OCI-LY1 (cell line): ENCODE measurements around the gene MYH14.

Experiments
- H2AFZ ChIP-seq: fragments of 200-600 bp; sonication (generic), shearing (Covaris generic); 2 replicates; pipeline ENCODE4 v1.6.0; 2014; ENCODE audit warnings: antibody characterized with exemption, mild to moderate bottlenecking, low read length
- H3F3A ChIP-seq: fragments of 200-600 bp; sonication (generic), shearing (Covaris generic); 2 replicates; pipeline ENCODE4 v1.6.0; 2014; ENCODE audit warnings: mild to moderate bottlenecking, antibody characterized with exemption, low read length, moderate library complexity; ENCODE audit not compliant: insufficient read depth
- H3K27ac ChIP-seq: fragments of 200-600 bp; sonication (generic); 2 replicates; pipeline ENCODE4 v1.5.1; 2014; ENCODE audit warnings: low read length, mixed run types, mild to moderate bottlenecking, low read depth; ENCODE audit not compliant: poor library complexity, severe bottlenecking
- H3K27me3 ChIP-seq: fragments of 200-600 bp; sonication (generic); 2 replicates; pipeline ENCODE4 v1.6.0; 2014; ENCODE audit warnings: antibody characterized with exemption, mild to moderate bottlenecking, low read length, moderate library complexity; ENCODE audit not compliant: insufficient read depth
- H3K36me3 ChIP-seq: fragments of 200-600 bp; sonication (generic); 2 replicates; pipeline ENCODE4 v1.6.1; 2014; ENCODE audit warnings: mild to moderate bottlenecking, antibody characterized with exemption, low read length, moderate library complexity, mixed read lengths; ENCODE audit not compliant: insufficient read depth
- H3K4me1 ChIP-seq: fragments of 200-600 bp; sonication (generic); 2 replicates; pipeline ENCODE4 v1.5.1; 2014; ENCODE audit warnings: mild to moderate bottlenecking, low read length, moderate library complexity; ENCODE audit not compliant: insufficient read depth, severe bottlenecking
- H3K4me2 ChIP-seq: fragments of 200-600 bp; sonication (generic), shearing (Covaris generic); 2 replicates; pipeline ENCODE4 v1.6.1; 2014; ENCODE audit warnings: low read length
- H3K4me3 ChIP-seq: fragments of 200-600 bp; sonication (generic); 2 replicates; pipeline ENCODE4 v1.5.1; 2014; ENCODE audit warnings: low read length, low read depth, mild to moderate bottlenecking, mixed read lengths; ENCODE audit not compliant: poor library complexity, severe bottlenecking
- H3K79me2 ChIP-seq: fragments of 200-600 bp; shearing (Covaris generic); 2 replicates; pipeline ENCODE4 v1.6.1; 2016; ENCODE audit warnings: mixed run types, low read length, mixed read lengths; ENCODE audit not compliant: insufficient read depth
- H3K9ac ChIP-seq: fragments of 200-600 bp; sonication (generic), shearing (Covaris generic); 2 replicates; pipeline ENCODE4 v1.6.1; 2014; ENCODE audit warnings: mild to moderate bottlenecking, low read length, mixed read lengths
- H3K9me2 ChIP-seq: fragments of 200-600 bp; sonication (generic), shearing (Covaris generic); 2 replicates; pipeline ENCODE4 v1.6.1; 2014; ENCODE audit warnings: low read depth, mild to moderate bottlenecking, low read length, mixed read lengths
- H3K9me3 ChIP-seq: fragments of 200-600 bp; shearing (Covaris generic); 2 replicates; pipeline ENCODE4 v1.6.1; 2014; ENCODE audit warnings: low read length, mixed read lengths
- H4K20me1 ChIP-seq: fragments of 200-600 bp; sonication (generic), shearing (Covaris generic); 2 replicates; pipeline ENCODE4 v1.6.0; 2016; ENCODE audit warnings: mild to moderate bottlenecking, low read length; ENCODE audit not compliant: insufficient read depth
- EZH2 ChIP-seq: fragments of 200-600 bp; sonication (generic), shearing (Covaris generic); IDR thresholded peaks from 2 replicates; pipeline ENCODE4 v1.8.0; 2017; ENCODE audit warnings: borderline replicate concordance, mixed run types, mild to moderate bottlenecking, antibody characterized with exemption, low read length, moderate library complexity, mixed read lengths
- TF ChIP-seq, protein P1 (sequence below): fragments of 200-600 bp; sonication (generic), shearing (Covaris generic); IDR thresholded peaks from 2 replicates; pipeline ENCODE4 v1.5.1; 2017; ENCODE audit warnings: mild to moderate bottlenecking, antibody characterized with exemption, low read length, moderate library complexity, mixed read lengths

Gene MYH14

GRCh38 chr19:50323782-50324133, 120.3 kb downstream of the MYH14 start:
- peaks cover 14% of the 10 kb centered on the region for H3K27me3 ChIP-seq
- no peak for TF ChIP-seq EZH2
- TF ChIP-seq, protein P1, sequence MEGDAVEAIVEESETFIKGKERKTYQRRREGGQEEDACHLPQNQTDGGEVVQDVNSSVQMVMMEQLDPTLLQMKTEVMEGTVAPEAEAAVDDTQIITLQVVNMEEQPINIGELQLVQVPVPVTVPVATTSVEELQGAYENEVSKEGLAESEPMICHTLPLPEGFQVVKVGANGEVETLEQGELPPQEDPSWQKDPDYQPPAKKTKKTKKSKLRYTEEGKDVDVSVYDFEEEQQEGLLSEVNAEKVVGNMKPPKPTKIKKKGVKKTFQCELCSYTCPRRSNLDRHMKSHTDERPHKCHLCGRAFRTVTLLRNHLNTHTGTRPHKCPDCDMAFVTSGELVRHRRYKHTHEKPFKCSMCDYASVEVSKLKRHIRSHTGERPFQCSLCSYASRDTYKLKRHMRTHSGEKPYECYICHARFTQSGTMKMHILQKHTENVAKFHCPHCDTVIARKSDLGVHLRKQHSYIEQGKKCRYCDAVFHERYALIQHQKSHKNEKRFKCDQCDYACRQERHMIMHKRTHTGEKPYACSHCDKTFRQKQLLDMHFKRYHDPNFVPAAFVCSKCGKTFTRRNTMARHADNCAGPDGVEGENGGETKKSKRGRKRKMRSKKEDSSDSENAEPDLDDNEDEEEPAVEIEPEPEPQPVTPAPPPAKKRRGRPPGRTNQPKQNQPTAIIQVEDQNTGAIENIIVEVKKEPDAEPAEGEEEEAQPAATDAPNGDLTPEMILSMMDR = no peak
- 0 out of 2 replicates have a peak, but pooled peaks cover 5% of the 10 kb centered on the region for H3K36me3 ChIP-seq

GRCh38 chr19:50324331-50324730, 120.9 kb downstream of the MYH14 start:
- H3K27me3 ChIP-seq = peaks cover 14% of the 10 kb centered on the region
- TF ChIP-seq, protein P1 = no peak
- TF ChIP-seq EZH2 = no peak
- H2AFZ ChIP-seq = no peak overlapping the region
- 0 out of 2 replicates have a peak, but pooled peaks cover 5% of the 10 kb centered on the region for H3K36me3 ChIP-seq
- H3K4me3 ChIP-seq = no peak overlapping the region
- 0 out of 2 replicates have a peak, but pooled peaks cover 2% of the 10 kb centered on the region for H4K20me1 ChIP-seq
- no peaks in the 10 kb centered on the region for H3K9me3 ChIP-seq
- no peaks in the 10 kb centered on the region for H3F3A ChIP-seq
- no peaks in the 10 kb centered on the region for H3K9me2 ChIP-seq
- H3K27ac ChIP-seq = no peak overlapping the region
- peaks cover 31% of the 10 kb centered on the region for H3K4me1 ChIP-seq
- no peak overlapping the region for H3K4me2 ChIP-seq
- H3K79me2 ChIP-seq = no peaks in the 10 kb centered on the region
- H3K9ac ChIP-seq = no peak overlapping the region

More at GRCh38 chr19:50323782-50324133, 120.3 kb downstream of the MYH14 start:
- no peaks in the 10 kb centered on the region for H3F3A ChIP-seq
- peaks cover 31% of the 10 kb centered on the region for H3K4me1 ChIP-seq
- no peak overlapping the region for H3K4me2 ChIP-seq
- no peak overlapping the region for H3K4me3 ChIP-seq
- no peaks in the 10 kb centered on the region for H3K79me2 ChIP-seq
- H3K9me3 ChIP-seq = no peaks in the 10 kb centered on the region
- H3K9ac ChIP-seq = no peak overlapping the region
- H3K27ac ChIP-seq = no peak overlapping the region
- no peaks in the 10 kb centered on the region for H3K9me2 ChIP-seq
- 0 out of 2 replicates have a peak, but pooled peaks cover 2% of the 10 kb centered on the region for H4K20me1 ChIP-seq
- H2AFZ ChIP-seq = no peak overlapping the region

DNA sequence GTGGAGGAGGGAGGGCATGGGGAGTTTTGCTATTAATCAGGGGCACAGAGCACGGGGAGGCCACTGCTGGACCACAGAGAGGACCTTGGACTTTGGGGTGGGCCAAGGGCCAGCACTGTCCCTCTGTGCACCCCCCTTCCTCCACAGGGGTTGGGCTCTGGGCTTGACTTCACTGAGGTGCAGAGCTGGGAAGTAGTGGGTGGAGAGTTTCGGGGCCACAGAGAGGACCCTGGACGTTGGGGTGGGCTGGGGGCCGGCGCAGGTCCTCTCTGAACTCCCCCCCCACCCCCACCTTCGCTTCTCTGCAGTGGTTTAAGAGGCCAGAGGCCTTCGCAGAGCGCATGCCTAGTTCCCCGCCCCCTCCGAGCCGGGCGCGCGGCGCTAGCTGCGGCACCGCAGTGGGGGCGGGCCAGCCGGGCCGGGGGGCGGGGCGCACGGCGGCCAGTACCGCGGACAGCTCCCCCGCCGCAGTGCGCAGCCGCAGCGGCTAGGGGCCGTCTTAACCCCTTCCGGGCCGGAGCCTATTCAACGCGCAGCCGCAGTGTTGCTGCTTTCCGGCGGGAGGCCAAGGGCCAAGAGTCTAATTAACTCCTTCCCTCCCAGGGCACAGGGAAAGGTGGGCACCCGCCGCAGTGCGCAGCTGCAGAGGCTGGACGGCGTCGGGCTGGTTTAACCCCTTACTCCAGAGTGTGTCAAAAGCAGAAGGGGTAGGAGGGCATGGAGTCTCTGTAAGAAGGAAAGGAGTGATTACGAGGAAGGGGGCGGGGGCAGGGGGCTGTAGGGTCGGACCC, 122.1 kb downstream of the MYH14 start:
- Histone ChIP-seq H3K9me2 (no peaks in the 10 kb centered on the region), H3K9ac (no peak overlapping the region), H3F3A (no peaks in the 10 kb centered on the region), H3K9me3 (no peaks in the 10 kb centered on the region), H4K20me1 (0 out of 2 replicates have a peak, but pooled peaks cover 2% of the 10 kb centered on the region), H3K79me2 (no peaks in the 10 kb centered on the region), H3K4me2 (peak overlapping the region; percentile 62), H3K4me3 (peak overlapping the region; percentile 35), H3K4me1 (peaks cover 41% of the 10 kb centered on the region), H3K36me3 (0 out of 2 replicates have a peak, but pooled peaks cover 5% of the 10 kb centered on the region), H3K27me3 (peaks cover 14% of the 10 kb centered on the region), H3K27ac (no peak overlapping the region), H2AFZ (no peak overlapping the region)
- TF ChIP-seq, protein P1 = no peak
- no peak for TF ChIP-seq EZH2
